HG03469 (cell line): ENCODE results near the gene TEX38.
"Not testable (repeated sequence)": the region's sequence is repeated elsewhere in the genome, so short reads cannot be mapped to it uniquely, and the experiment has no call there.

ENCODE experiments used
- ATAC-seq: cut with Tn5 transposase; IDR thresholded peaks from one replicate; pipeline ENCODE4 v1.9.1; 2021; ENCODE audit warnings: mild to moderate bottlenecking, moderate library complexity, moderate number of reproducible peaks; ENCODE audit not compliant: unreplicated experiment

TEX38 gene

DNA sequence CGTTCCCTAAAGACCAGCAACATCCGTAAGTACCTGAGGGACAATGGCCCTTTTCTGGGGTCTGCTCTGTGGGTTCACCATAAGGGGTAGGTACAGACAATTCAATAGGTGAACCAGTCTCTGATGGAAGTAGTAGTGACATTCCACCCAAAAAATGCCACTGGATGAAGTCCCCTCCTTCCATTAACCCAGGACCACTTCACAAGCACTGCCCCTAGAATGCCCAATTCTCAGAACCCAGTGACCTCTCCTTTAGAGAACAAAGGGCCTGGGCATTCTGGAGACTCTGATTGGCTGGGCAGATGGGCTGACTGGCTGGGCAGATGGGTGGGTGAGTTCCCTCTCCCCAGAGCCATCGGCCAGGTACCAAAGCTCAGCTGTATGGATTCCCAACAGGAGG, at the start of gene TEX38:
TSS of gene TEX38 (plus strand) at position 301 of the 400 bp plus-strand sequence. CDS start at position 382, 81 bp downstream.
- ATAC-seq = no peak

DNA sequence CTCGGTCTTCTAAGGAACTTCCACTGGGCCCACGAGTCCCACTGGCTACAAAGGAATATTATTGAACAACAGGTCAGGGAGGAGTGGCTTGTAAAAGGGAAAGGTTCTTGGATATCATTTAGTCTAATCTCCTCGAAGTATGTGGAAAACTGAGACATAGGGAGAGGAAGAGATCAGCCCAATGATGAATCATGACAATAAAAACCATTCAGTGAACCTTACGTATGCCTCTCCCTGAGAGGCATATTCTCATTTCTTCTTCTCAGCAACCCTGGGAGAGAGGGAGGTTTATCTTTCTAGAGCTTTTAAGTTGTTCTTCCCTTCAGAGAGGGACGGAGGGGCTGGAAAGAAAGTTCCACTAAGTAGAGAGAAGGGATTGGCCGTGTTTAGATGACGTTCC, 49.7 kb upstream of the TEX38 start:
- no peak for ATAC-seq

DNA sequence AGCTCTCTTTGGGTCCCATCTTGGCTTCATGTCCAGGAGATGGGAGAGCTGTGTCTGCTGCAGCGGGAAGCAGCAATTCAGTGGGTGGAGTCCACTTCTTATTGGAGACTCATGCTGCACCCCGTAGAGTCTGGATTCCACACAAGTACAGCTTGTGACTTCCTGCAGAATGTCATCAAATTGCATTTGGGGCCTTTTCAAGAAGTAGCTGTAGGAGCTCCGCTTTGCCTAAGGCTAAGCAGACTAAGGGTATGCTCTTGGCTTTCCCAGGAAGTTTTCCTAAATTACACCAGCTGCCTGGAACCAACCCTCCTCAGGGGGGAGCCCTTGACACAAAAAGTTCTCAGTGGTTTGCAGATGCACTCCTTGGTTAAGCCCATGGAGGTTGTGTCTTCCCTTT, 49.3 kb upstream of the TEX38 start:
- ATAC-seq = no peak

DNA sequence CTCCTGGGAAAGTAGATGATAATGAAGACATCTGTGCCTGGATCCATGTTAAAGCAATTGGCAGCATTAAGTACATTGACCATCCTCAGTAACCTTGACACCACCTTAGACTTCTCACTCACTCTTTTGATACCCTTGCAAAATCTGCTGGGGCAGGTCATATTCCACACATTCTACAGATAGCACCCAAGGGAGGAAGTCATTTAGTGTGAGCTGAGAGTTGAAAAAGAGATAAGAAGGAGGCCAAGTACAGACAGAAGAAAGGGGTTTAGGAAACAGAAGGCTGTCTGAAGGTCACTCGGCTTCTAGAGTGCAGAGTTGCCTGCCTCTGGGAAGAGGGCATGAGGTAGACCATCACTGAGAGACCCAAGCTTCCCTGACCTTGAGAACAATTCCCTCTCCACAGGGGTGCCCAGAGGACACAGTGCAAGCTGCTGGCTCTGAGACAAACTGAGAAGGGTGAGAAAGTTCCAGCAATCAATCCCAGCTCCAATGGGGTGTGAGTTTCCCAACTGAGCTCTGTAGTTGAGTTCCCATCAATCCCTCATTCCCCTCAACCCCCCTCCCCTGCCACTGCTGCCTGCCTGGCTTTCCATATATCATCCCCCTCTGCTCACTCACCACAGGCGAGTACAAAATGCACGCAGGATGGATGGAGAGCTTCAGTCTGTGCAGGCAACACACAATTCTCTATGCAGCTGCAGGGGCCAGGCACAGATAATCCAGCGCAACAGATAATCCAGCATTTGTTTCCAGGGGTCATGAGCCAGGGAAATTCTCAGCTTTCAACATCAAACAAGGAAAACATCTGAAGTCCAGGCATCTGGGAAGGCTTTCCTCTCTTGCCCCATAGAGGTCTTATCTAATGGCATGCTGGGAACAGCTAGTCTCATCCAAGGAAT, 47.7 kb upstream of the TEX38 start:
- no peak for ATAC-seq

DNA sequence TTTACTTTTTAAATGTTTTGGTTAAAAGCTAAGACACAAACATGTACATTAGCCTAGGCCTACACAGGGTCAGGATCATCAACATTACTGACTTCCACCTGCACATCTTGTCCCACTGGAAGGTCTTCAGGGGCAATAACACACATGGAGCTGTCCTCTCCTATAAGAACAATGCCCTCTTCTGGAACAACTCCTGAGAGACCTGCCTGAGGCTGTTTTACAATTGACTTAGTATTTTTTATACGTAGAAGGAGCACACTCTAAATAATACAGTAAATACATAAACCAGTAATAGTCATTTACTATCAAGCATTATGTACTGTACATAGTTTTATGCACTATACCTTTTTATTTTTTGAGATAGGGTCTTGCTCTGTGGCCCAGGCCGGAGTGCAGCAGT, 40.9 kb upstream of the TEX38 start:
- ATAC-seq = no peak

DNA sequence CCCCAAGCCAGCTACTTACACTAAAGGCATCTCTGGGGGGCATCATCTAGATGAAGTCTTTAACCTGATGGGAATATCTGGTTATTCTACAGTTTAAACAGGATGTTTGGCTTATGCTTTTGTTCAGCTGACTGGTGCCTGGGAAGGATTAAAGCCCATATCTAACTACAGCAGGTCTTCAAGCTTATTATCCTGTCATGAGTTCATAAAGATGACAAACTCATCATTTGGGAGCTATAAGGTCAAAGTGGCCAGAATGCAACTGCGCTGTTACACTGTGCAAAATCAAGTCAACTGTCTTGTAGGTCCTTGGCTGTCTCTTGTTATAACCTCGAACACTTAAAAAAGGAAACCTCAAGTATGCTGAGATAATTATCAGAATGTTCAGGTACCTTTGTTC, 36.4 kb upstream of the TEX38 start:
- ATAC-seq = no peak

DNA sequence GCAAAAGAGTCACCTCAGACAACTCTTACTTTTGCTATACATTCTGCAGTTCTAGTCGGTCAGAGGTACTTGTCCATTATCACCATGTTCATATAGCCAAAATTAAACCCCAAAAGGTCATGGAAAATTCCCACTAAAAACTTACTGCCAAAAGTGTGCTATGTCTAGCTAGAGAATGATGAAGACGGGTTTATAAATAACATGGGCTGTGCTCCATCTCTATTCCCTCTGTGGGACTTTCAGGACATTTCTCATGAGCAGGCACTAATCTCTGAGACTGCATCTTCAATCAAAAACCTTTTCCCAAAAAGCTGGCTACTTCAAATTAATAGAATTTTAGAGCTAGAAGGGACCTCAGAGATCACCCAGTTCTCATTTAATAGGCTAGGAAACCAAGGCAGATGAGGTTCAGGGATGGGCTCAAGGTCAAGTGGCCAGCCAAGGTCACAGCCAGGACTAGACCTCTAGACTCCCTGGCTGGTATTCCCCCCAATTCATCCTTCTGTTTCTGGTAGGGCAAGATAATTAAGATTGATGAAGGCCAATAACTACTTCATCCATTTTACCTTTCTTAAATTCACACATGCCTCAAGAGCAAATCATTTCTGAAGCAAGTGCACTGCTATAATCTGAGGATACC, 34.1 kb upstream of the TEX38 start:
- ATAC-seq = no peak

DNA sequence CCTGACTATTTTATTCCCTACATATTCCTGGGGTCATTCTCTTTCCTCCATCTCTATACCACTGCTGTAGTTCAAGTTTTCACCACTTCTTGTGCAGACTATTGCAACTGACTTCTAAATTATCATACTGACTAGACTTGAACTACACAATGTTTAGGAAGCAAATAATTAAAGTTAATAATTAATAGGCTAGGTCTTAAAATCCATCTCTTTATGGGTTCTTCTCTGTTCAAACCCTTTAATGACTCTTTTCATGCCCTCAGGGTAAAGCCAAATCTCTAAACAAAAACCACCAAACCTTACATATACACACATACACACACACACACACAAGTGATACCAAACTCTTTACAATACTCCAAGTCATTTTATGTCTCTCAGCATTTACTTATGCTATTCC, 32.7 kb upstream of the TEX38 start:
- no peak for ATAC-seq

DNA sequence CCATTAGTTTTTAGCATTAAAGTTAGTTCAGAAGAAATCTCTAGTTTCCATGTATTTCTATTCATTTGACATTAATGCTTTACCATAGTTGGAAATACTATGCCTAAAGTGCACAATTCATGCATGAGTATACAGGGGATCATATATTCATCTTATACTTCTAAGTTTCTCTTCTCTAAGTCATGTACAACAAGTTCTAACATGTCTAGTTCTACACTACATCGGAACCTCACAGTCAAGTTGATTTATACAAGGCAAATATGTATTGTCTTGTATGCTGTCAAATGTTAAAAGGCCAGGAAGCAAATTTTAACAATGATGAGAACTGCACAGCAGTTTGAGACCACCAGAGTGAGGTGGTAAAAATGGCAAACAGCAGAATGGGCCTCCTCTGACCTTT, 32.1 kb upstream of the TEX38 start:
- ATAC-seq = no peak

DNA sequence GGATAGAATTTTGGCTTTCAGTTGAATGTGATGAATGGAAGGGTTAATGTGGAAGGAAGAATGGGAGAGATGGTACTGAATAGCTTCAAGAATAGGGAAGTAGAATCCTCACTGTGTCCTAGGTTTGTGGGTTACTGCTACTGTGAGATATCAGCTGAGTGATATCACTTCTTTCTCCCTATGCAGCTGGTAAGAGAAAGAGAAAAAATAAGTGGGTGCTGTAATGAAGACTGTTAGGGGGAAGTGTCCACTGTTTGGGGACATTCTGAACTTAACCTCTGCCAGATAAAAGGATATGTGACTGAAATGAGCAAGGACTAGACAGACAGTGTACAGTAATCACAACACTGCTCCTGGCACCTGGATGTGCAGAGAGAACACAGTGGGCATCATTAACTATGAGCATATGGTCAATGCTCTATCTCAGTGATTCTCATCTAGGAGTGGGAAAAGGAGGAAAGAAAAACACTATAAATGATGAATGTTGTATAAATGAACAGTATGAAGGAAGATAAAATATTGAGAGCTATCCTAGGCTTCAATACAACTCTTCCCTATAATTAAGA, 29.5 kb upstream of the TEX38 start:
- no peak for ATAC-seq

DNA sequence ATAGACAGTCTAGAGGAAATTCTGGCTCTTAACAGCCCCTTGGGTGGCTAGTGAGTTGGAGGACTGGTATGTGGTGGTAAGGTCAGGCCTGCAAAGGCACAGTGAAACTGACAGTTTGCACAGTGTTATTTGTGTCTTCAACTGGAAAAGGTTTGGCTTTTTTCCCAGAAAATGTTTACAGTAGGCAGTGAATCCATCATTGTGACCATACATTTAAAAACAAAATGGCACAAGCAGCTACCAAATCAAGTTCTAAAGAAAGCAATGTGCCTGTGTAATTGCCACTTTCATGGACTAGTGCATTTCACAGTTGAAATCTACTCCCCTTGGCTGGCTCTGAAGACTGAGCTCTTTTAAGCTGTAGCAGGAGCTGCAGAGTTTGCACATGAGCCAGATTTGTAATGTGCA, 28.3 kb upstream of the TEX38 start:
- no peak for ATAC-seq

DNA sequence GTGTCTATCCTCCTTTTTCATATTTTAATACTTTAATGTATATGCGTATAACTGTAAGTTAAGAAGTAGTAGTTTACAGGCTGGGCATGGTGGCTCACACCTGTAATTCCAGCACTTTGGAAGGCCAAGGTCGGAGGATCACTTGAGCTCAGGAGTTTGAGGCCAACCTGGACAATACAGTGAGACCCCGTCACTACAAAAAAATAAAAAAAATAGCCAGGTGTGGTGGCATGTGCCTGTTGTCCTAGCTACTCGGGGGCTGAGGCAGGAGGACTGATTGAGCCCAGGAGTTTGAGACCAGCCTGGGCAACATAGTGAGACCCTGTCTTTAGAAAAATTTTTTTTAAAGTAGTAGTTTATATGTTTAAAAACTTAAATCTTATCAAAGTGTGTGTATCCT, 25.8 kb upstream of the TEX38 start:
- ATAC-seq = no peak

DNA sequence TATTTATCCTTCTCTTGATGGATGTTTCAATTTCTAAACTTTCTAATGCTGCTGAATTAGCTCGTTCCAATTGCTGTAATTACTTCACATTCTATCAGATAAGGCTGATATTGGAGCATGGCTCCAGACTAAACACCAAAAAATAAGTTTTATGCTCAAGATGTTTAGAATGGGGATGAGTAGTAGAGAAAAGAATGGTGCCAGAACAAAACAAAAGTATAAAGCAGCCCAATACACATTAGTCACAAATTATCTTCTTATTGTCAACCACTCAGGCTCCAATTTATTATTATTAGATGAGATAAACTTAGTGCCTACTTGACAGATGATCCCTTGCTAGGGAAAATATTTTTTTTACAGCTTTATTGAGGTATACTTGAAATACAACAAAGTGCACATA, 25.3 kb upstream of the TEX38 start:
- ATAC-seq = no peak

DNA sequence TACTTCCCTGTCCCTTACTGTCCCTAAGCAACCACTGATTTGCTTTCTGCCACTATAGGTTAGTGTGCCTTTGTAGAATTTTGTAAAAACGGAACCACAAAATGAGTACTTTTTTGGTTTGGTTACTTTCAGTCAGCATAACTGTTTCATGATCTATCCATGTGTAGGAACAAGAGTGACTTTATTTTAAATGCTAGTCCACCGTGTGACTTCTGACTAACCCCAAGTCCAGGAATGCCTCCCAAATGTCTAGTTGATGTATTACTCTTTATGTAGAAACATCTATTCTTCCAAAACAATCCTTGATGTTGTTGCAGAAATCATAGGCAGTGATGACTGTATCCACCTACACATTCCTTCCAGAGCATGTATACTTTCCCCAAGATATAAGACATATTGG, 24.8 kb upstream of the TEX38 start:
- ATAC-seq = no peak

DNA sequence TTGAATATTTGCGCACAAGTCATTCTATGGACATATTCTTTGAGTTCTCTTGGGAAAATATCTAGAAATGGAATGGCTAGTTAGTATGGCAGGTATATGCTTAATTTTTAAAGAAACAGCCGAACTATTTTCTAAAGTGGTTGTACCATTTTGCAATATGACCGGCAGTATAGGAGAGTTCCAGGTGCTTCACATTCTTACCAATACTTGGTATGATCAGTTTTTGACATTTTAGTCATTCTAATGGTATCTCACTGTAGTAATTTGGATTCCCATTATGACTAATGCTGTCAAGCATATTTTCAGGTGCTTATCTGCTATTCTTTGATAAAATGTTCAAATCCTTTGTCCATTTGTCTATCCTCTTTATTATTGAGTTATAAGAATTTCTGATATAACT, 24.0 kb upstream of the TEX38 start:
- no peak for ATAC-seq

DNA sequence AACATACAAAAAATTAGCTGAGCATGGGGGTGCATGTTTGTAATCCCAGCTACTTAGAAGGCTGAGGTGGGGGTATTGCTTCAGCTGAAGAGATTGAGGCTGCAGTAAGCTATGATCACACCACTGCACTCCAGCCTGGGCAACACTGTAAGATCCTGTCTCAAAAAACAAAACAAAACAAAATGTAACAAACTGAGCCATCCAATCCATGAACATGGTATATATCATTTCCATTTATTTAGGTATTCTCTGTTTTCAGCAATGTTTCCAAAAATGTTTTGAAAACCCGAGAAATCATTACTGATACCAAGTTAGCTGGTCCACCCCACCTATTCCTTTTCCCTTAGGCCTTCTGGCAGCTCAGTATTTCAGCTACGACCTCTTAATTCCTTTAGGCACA, 21.9 kb upstream of the TEX38 start:
- no peak for ATAC-seq

DNA sequence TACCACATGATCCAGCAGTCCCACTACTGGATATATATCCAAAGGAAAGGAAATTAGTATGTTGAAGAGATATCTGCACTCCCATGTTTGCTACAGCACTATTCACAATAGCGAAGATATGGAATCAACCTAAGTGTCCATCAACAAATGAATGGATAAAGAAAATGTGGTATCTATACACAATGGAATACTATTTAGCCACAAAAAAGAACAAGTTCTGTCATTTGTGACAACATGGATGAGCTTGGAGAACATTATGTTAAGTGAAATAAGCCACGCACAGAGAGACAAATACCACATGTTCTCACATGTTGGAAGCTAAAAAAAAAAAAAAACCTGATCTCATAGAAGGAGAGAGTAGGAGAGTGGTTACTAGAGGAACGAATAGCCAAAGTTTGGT, 21.2 kb upstream of the TEX38 start:
- no peak for ATAC-seq

DNA sequence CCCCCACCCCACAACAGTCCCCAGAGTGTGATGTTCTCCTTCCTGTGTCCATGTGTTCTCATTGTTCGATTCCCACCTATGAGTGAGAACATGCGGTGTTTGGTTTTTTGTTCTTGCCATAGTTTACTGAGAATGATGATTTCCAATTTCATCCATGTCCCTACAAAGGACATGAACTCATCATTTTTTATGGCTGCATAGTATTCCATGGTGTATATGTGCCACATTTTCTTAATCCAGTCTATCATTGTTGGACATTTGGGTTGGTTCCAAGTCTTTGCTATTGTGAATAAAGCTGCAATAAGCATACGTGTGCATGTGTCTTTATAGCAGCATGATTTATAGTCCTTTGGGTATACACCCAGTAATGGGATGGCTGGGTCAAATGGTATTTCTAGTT, 20.5 kb upstream of the TEX38 start:
- not testable (repeated sequence) for ATAC-seq

DNA sequence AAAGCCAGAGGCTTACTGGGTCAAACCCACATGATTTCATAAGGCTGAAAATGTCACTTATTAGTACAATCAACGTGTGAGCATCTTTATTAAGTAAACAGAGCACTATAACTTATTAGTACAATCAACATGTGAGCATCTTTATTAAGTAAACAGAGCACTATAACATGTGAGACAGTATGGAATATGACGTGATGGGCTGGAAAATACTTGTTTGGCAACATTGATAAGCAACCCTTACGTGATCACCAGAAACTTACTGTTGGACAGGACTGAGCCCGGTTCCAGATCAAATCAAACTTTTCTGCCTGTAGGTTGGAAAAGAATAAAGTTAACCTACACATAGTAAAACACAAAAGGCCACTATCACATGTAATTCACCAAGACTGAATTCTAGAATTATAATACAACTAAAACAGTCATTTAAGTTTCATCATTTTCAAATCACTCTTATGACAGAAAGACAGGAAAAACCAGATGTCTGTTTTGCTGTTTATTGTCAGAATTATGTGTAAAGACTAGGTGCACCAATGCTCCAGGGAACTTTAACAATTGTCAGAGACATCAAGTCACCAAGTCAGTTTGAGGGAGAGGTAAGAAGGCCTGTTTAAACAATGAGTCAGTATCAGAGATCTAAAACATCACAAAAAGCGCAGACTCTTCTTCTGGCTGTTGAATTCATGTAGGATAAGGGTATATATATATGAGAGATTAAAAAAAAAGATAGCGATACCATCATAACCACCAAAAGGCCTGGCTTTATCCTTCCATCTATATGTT, 19.1 kb upstream of the TEX38 start:
- no peak for ATAC-seq

DNA sequence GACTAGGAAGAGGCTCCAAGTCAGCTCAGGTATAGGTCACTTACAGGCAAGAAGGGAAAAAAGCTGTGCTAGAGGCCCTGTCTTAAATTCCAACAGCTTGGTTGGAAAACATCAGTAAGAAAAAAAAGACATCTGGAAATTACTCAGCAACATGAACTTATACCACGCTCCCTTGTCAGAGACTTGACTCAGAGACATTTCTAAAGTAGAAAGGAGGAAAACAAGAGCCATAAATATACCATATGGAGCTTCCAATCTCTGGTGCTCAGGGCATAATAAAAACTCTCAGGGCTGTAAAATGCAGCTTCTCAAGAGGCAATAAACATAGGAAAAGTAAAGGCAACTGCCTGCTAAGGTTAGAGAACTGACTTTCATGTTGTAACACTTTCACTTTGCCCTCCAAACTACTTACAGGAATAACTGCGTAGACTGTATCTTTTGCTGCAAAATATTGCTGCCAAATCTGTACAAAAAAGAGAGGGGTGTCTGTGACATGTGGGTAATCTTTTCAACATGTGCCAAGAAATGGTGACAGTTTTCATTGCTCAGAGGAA, 18.2 kb upstream of the TEX38 start:
- no peak for ATAC-seq

DNA sequence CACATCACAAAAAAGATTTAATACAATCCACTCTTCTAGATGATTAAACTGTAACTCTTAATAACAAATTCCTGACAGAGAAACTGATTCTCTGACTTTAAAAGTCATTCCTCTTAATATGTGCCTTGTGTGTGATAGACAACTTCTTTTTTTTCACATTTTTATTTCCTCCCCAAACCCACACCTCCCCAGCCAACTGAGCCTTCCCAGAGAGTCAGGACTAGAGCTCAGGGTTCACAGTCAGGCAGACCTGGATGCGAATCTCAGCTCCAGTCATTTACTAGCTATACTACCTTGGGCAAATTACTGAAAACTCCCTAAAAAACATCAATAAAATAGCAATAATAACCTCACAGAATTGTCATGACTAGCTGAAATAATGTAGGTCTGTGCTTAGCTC, 17.6 kb upstream of the TEX38 start:
- ATAC-seq = no peak
